ENCODE measurements around the gene MINDY4. TPM values are rescaled to one million over a fixed set of nuclear protein-coding genes. Genes with fewer than 3 reads are reported as not detected.

The MINDY4 gene
- total RNA-seq, 1 experiment from 2014 or later: 3.0 TPM

DNA sequence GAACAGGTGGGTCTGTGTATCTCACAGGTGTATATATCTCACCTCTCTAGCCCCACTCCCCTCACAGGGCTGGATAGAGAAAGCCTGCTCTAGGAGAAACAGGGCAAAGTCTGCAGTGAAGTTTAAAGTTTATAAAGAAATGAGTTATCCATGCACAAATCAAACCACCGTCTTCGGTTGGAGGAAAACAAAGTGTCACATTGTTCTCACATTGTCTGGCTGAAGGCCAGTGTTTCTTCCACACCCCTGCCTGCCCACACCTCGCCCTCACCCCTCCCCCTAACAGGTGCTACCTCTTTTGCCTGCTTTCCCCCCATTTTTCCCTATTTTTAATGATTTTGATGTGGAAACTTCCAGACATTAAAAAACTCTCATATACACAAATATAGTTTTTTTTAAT is 166.2 kb downstream of the MINDY4 start:
- H3F3A ChIP-seq (ENCODE audit: low read length, unreplicated experiment): no peaks in the 10 kb centered on the region
- H3K4me2 ChIP-seq (ENCODE audit: low read length): no peak overlapping the region
- TF ChIP-seq EZH2phosphoT487 (IDR thresholded peaks at IDR 0.05; ENCODE audit: borderline replicate concordance, low read length) (no peak), EZH2 (IDR thresholded peaks at IDR 0.05; ENCODE audit: low read length, unreplicated experiment) (no peak)
- TF ChIP-seq, protein P1, sequence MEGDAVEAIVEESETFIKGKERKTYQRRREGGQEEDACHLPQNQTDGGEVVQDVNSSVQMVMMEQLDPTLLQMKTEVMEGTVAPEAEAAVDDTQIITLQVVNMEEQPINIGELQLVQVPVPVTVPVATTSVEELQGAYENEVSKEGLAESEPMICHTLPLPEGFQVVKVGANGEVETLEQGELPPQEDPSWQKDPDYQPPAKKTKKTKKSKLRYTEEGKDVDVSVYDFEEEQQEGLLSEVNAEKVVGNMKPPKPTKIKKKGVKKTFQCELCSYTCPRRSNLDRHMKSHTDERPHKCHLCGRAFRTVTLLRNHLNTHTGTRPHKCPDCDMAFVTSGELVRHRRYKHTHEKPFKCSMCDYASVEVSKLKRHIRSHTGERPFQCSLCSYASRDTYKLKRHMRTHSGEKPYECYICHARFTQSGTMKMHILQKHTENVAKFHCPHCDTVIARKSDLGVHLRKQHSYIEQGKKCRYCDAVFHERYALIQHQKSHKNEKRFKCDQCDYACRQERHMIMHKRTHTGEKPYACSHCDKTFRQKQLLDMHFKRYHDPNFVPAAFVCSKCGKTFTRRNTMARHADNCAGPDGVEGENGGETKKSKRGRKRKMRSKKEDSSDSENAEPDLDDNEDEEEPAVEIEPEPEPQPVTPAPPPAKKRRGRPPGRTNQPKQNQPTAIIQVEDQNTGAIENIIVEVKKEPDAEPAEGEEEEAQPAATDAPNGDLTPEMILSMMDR (conservative IDR thresholded peaks at IDR 0.05; ENCODE audit: low read depth, low read length): no peak
- no peaks in the 10 kb centered on the region for H3K36me3 ChIP-seq (ENCODE audit: low read depth, low read length)
- 0 out of 2 replicates have a peak, but pooled peaks cover 5% of the 10 kb centered on the region for H3K4me1 ChIP-seq (ENCODE audit: insufficient read depth, low read length)
- H3K4me3 ChIP-seq (ENCODE audit: low read length): no peak overlapping the region
- intact Hi-C loops (cut with micrococcal nuclease): no loop called here
- no peak overlapping the region for H3K9ac ChIP-seq (ENCODE audit: low read length)
- ChIA-PET CTCF (interaction anchor here (0.6 kb wide), 1 partner anchor 141 kb away, joined by 6 read pairs; no protein-coding TSS in a partner anchor), POLR2A (ENCODE audit: unreplicated experiment) (no interaction called here)
- H3K79me2 ChIP-seq (ENCODE audit: low read length): no peaks in the 10 kb centered on the region
- H3K9me3 ChIP-seq (ENCODE audit: low read length): no peaks in the 10 kb centered on the region
- H4K20me1 ChIP-seq (ENCODE audit: low read length): no peaks in the 10 kb centered on the region
- DNase-seq (peak; percentile 20), ATAC-seq (no peak)
- peaks cover 25% of the 10 kb centered on the region for H3K27me3 ChIP-seq (ENCODE audit: low read length)
- H2AFZ ChIP-seq (ENCODE audit: low read length): no peak overlapping the region
- BruUV-seq (replicated peaks): no TSS peak
- no peak overlapping the region for H3K27ac ChIP-seq (ENCODE audit: low read length)
- H3K9me2 ChIP-seq (replicated peaks; ENCODE audit: low read length): no peaks in the 10 kb centered on the region

- H3K4me3 ChIP-seq (ENCODE audit: low read length): no peak overlapping the region
- intact Hi-C loops (cut with micrococcal nuclease): loop anchor here (2.0 kb wide), 1 partner anchor 40 kb away; no protein-coding TSS in a partner anchor
- CTCF ChIA-PET: interaction anchor here (0.7 to 0.9 kb wide), 2 partner anchors 139 to 195 kb away, joined by 3 to 4 read pairs; no protein-coding TSS in a partner anchor
- 0 out of 2 replicates have a peak, but pooled peaks cover 5% of the 10 kb centered on the region for H3K4me1 ChIP-seq (ENCODE audit: insufficient read depth, low read length)
- H4K20me1 ChIP-seq (ENCODE audit: low read length): no peaks in the 10 kb centered on the region
- no peak overlapping the region for H3K27ac ChIP-seq (ENCODE audit: low read length)
- ATAC-seq (peak; percentile 95), DNase-seq (peak; percentile 85)
- no peaks in the 10 kb centered on the region for H3K79me2 ChIP-seq (ENCODE audit: low read length)
- POLR2A ChIA-PET (ENCODE audit: unreplicated experiment): no interaction called here
- peak overlapping the region; percentile 77 for H2AFZ ChIP-seq (ENCODE audit: low read length)
- BruUV-seq (replicated peaks): no TSS peak
- peaks cover 38% of the 10 kb centered on the region for H3K27me3 ChIP-seq (ENCODE audit: low read length)
- no peak for TF ChIP-seq EZH2phosphoT487 (IDR thresholded peaks at IDR 0.05; ENCODE audit: borderline replicate concordance, low read length)
- TF ChIP-seq, protein P1 (conservative IDR thresholded peaks at IDR 0.05; ENCODE audit: low read depth, low read length): peak; percentile 85
- no peaks in the 10 kb centered on the region for H3F3A ChIP-seq (ENCODE audit: low read length, unreplicated experiment)
- H3K9me3 ChIP-seq (ENCODE audit: low read length): no peaks in the 10 kb centered on the region
- H3K9ac ChIP-seq (ENCODE audit: low read length): no peak overlapping the region
- H3K36me3 ChIP-seq (ENCODE audit: low read depth, low read length): no peaks in the 10 kb centered on the region
- no peaks in the 10 kb centered on the region for H3K9me2 ChIP-seq (replicated peaks; ENCODE audit: low read length)
- peak overlapping the region; percentile 70 for H3K4me2 ChIP-seq (ENCODE audit: low read length)
These were observed 167.5 kb downstream of the MINDY4 start for GRCh38 chr7:30938435-30939316.

All from PC-3 (cell line).